NT2/D1 (cell line): ENCODE data around the gene DYRK3.
"Not testable (repeated sequence)": the region's sequence is repeated elsewhere in the genome, so short reads cannot be mapped to it uniquely, and the experiment has no call there.

Experiments used
- DNase-seq: peaks from one replicate; pipeline ENCODE4 v3.0.0-alpha.2; 2011; ENCODE audit warnings: low read depth, low spot score
- H3K27me3 ChIP-seq: 2 replicates; pipeline ENCODE4 v1.6.0; 2011; ENCODE audit warnings: mild to moderate bottlenecking; ENCODE audit not compliant: insufficient read length, insufficient read depth
- H3K36me3 ChIP-seq: 2 replicates; pipeline ENCODE4 v1.6.1; 2011; ENCODE audit warnings: mild to moderate bottlenecking, low read length, mixed read lengths; ENCODE audit not compliant: insufficient read depth, insufficient read length
- H3K4me1 ChIP-seq: 2 replicates; pipeline ENCODE4 v1.5.1; 2011; ENCODE audit not compliant: insufficient read depth, insufficient read length
- H3K4me3 ChIP-seq: 2 replicates; pipeline ENCODE4 v1.5.1; 2011; ENCODE audit warnings: low read depth; ENCODE audit not compliant: insufficient read length
- H3K9ac ChIP-seq: 2 replicates; pipeline ENCODE4 v1.6.0; 2011; ENCODE audit warnings: low read depth; ENCODE audit not compliant: insufficient read length
- H3K9me3 ChIP-seq: 2 replicates; pipeline ENCODE4 v1.5.1; 2011; ENCODE audit warnings: mild to moderate bottlenecking, low read length; ENCODE audit not compliant: insufficient read depth
- SUZ12 ChIP-seq: IDR thresholded peaks from 2 replicates; pipeline ENCODE4 v1.6.1; 2011; ENCODE audit not compliant: insufficient read length, insufficient read depth; ENCODE audit errors: extremely low read depth
- YY1 ChIP-seq: IDR thresholded peaks from 2 replicates; pipeline ENCODE4 v1.6.1; 2011; ENCODE audit not compliant: insufficient read length, insufficient read depth
- ZNF274 ChIP-seq: IDR thresholded peaks from 2 replicates; pipeline ENCODE4 v1.6.1; 2011; ENCODE audit warnings: mild to moderate bottlenecking, low read depth, low read length

DYRK3 gene

GRCh38 chr1:206606867-206607266, 28.5 kb upstream of the DYRK3 start:
- H3K9ac ChIP-seq, result no peak overlapping the region
- no peaks in the 10 kb centered on the region for H3K27me3 ChIP-seq
- peaks cover 81% of the 10 kb centered on the region for H3K36me3 ChIP-seq
- peaks cover 2% of the 10 kb centered on the region for H3K4me1 ChIP-seq
- H3K9me3 ChIP-seq, result no peaks in the 10 kb centered on the region
- DNase-seq, result peak; percentile 51
- no peak overlapping the region for H3K4me3 ChIP-seq
- TF ChIP-seq ZNF274, result no peak
- no peak for TF ChIP-seq SUZ12
- TF ChIP-seq YY1, result no peak

GRCh38 chr1:206608108-206608698, 27.1 kb upstream of the DYRK3 start:
- H3K9ac ChIP-seq, result no peak overlapping the region
- DNase-seq, result peak; percentile 43
- H3K4me1 ChIP-seq, result peaks cover 2% of the 10 kb centered on the region
- no peaks in the 10 kb centered on the region for H3K27me3 ChIP-seq
- no peaks in the 10 kb centered on the region for H3K9me3 ChIP-seq
- TF ChIP-seq SUZ12, result no peak
- no peak for TF ChIP-seq YY1
- TF ChIP-seq ZNF274, result no peak
- peaks cover 68% of the 10 kb centered on the region for H3K36me3 ChIP-seq
- H3K4me3 ChIP-seq, result no peak overlapping the region

GRCh38 chr1:206609229-206609991, 25.9 kb upstream of the DYRK3 start:
- H3K27me3 ChIP-seq, result no peaks in the 10 kb centered on the region
- H3K4me1 ChIP-seq, result peaks cover 2% of the 10 kb centered on the region
- no peaks in the 10 kb centered on the region for H3K9me3 ChIP-seq
- H3K36me3 ChIP-seq, result peaks cover 59% of the 10 kb centered on the region
- H3K9ac ChIP-seq, result no peak overlapping the region
- TF ChIP-seq ZNF274 (no peak), SUZ12 (no peak), YY1 (no peak)
- H3K4me3 ChIP-seq, result no peak overlapping the region
- no peak for DNase-seq

- peaks cover 2% of the 10 kb centered on the region for H3K4me1 ChIP-seq
- peaks cover 33% of the 10 kb centered on the region for H3K36me3 ChIP-seq
- DNase-seq, result peak; percentile 95
- H3K9me3 ChIP-seq, result no peaks in the 10 kb centered on the region
- H3K9ac ChIP-seq, result peak within 1 kb of the TSS; percentile 94
- peak within 1 kb of the TSS; percentile 95 for H3K4me3 ChIP-seq
- TF ChIP-seq YY1 (peak; percentile 97), SUZ12 (no peak)
- H3K27me3 ChIP-seq, result no peaks in the 10 kb centered on the region
Observed at GRCh38 chr1:206612129-206612876, 23.0 kb upstream of the DYRK3 start, which contains the start of gene EIF2D. Gene EIF2D (minus strand): TSS chr1:206612465. CDS start chr1:206612342, 123 bp downstream.

- H3K4me3 ChIP-seq, H3K36me3 ChIP-seq, H3K9me3 ChIP-seq, DNase-seq, H3K27me3 ChIP-seq, H3K9ac ChIP-seq, H3K4me1 ChIP-seq: not testable (repeated sequence)
Observed at GRCh38 chr1:206626396-206626795, 8.9 kb upstream of the DYRK3 start.

GRCh38 chr1:206628916-206629315, 6.4 kb upstream of the DYRK3 start:
- no peak overlapping the region for H3K9ac ChIP-seq
- no peak for TF ChIP-seq SUZ12
- H3K36me3 ChIP-seq, result no peaks in the 10 kb centered on the region
- no peaks in the 10 kb centered on the region for H3K27me3 ChIP-seq
- no peaks in the 10 kb centered on the region for H3K4me1 ChIP-seq
- no peak for DNase-seq
- H3K4me3 ChIP-seq, result no peak overlapping the region
- 0 out of 2 replicates have a peak, but pooled peaks cover 5% of the 10 kb centered on the region for H3K9me3 ChIP-seq

GRCh38 chr1:206631085-206631509, 4.2 kb upstream of the DYRK3 start:
- peaks cover 2% of the 10 kb centered on the region for H3K4me1 ChIP-seq
- no peak for TF ChIP-seq YY1
- no peak for TF ChIP-seq SUZ12
- TF ChIP-seq ZNF274, result no peak
- no peaks in the 10 kb centered on the region for H3K27me3 ChIP-seq
- H3K4me3 ChIP-seq, result no peak overlapping the region
- no peak overlapping the region for H3K9ac ChIP-seq
- H3K9me3 ChIP-seq, result 0 out of 2 replicates have a peak, but pooled peaks cover 5% of the 10 kb centered on the region
- peak; percentile 86 for DNase-seq
- no peaks in the 10 kb centered on the region for H3K36me3 ChIP-seq
